IMR-90 (cell line): ENCODE data around the gene ZNF609. TPM values are rescaled to one million over a fixed set of nuclear protein-coding genes. Genes with fewer than 3 reads are reported as not detected.

Experiments
- ATAC-seq: fragments of 200-7000 bp; cut with Tn5 transposase; 2 replicates; pipeline ENCODE4 v1.9.1; 2020; ENCODE audit warnings: low read depth, mild to moderate bottlenecking, moderate library complexity
- BruUV-seq: library from RNA; stranded (reverse); fragments of 400-500 nt; replicated peaks from 2 replicates; lab custom pipeline; 2021; lab: Mats Ljungman, UMichigan
- CTCF ChIA-PET: fragments of 300-600 bp; formaldehyde crosslinking; extraction: SDS; loops from one replicate; lab custom pipeline; 2021; ENCODE audit warnings: antibody characterized with exemption; lab: Yijun Ruan, JAX
- POLR2A ChIA-PET: fragments of 300-600 bp; sonication (Branson Sonifier 250); formaldehyde crosslinking; loops from one replicate; lab custom pipeline; 2022; ENCODE audit warnings: antibody characterized with exemption; ENCODE audit not compliant: unreplicated experiment; lab: Charles Lee
- DNase-seq: peaks from one replicate; pipeline ENCODE4 v3.0.0; 2013
- H2AFZ ChIP-seq: replicated peaks from 2 replicates; pipeline ENCODE3; 2013; ENCODE audit warnings: low read length, mild to moderate bottlenecking; ENCODE audit not compliant: poor library complexity
- H2AK5ac ChIP-seq: 2 replicates; pipeline ENCODE4 v1.6.1; 2013; ENCODE audit warnings: low read depth, low read length, inconsistent platforms
- H2AK9ac ChIP-seq: replicated peaks from 2 replicates; pipeline ENCODE3; 2013; ENCODE audit warnings: mild to moderate bottlenecking, low read depth, low read length, moderate library complexity; ENCODE audit not compliant: poor library complexity
- H2BK120ac ChIP-seq: 2 replicates; pipeline ENCODE4 v1.6.1; 2013; ENCODE audit warnings: low read depth, low read length, inconsistent platforms
- H2BK15ac ChIP-seq: 3 replicates; pipeline ENCODE4 v1.6.1; 2013; ENCODE audit warnings: low read depth, low read length, inconsistent platforms
- H2BK20ac ChIP-seq: 2 replicates; pipeline ENCODE4 v1.6.1; 2013; ENCODE audit warnings: low read depth, mild to moderate bottlenecking, inconsistent platforms, low read length, moderate library complexity
- H2BK5ac ChIP-seq: 2 replicates; pipeline ENCODE4 v1.6.1; 2013; ENCODE audit warnings: mild to moderate bottlenecking, low read depth, low read length, inconsistent platforms; ENCODE audit not compliant: poor library complexity, severe bottlenecking
- H3K14ac ChIP-seq: replicated peaks from 2 replicates; pipeline ENCODE4 v1.6.1; 2013; ENCODE audit warnings: low read depth, low read length, inconsistent platforms
- H3K18ac ChIP-seq: 2 replicates; pipeline ENCODE4 v1.6.1; 2013; ENCODE audit warnings: low read depth, low read length, control low read depth
- H3K23ac ChIP-seq: 2 replicates; pipeline ENCODE4 v1.6.1; 2013; ENCODE audit warnings: low read depth, low read length, inconsistent platforms
- H3K27ac ChIP-seq: 2 replicates; pipeline ENCODE4 v1.5.1; 2013; ENCODE audit warnings: mild to moderate bottlenecking, control low read depth, low read length; ENCODE audit not compliant: insufficient read depth
- H3K27me3 ChIP-seq: 2 replicates; pipeline ENCODE4 v1.6.1; 2013; ENCODE audit warnings: low read length; ENCODE audit not compliant: control insufficient read depth, insufficient read depth
- H3K36me3 ChIP-seq: 2 replicates; pipeline ENCODE4 v1.6.1; 2013; ENCODE audit warnings: low read length, mixed read lengths; ENCODE audit not compliant: control insufficient read depth, insufficient read depth
- H3K4ac ChIP-seq: 2 replicates; pipeline ENCODE4 v1.6.1; 2013; ENCODE audit warnings: low read depth, low read length, inconsistent platforms
- H3K4me1 ChIP-seq: 2 replicates; pipeline ENCODE4 v1.6.1; 2013; ENCODE audit warnings: low read length, mixed read lengths; ENCODE audit not compliant: control insufficient read depth, insufficient read depth
- H3K4me2 ChIP-seq: 2 replicates; pipeline ENCODE4 v1.6.1; 2013; ENCODE audit warnings: low read depth, mild to moderate bottlenecking, control low read depth, low read length, moderate library complexity
- H3K4me3 ChIP-seq: 2 replicates; pipeline ENCODE4 v1.5.1; 2013; ENCODE audit warnings: low read depth, mild to moderate bottlenecking, control low read depth, low read length, moderate library complexity; ENCODE audit not compliant: insufficient read depth
- H3K56ac ChIP-seq: 2 replicates; pipeline ENCODE4 v1.6.1; 2013; ENCODE audit warnings: low read length, inconsistent platforms; ENCODE audit not compliant: insufficient read depth; ENCODE audit errors: extremely low read depth
- H3K79me1 ChIP-seq, 2 experiments: 2 replicates each; pipeline ENCODE4 v1.6.1; 2013; ENCODE audit warnings: low read length in 2 of 2, inconsistent platforms in 1 of 2, low read depth in 1 of 2
- H3K9ac ChIP-seq: 2 replicates; pipeline ENCODE4 v1.6.1; 2013; ENCODE audit warnings: low read depth, low read length, control low read depth
- H3K9me1 ChIP-seq: 2 replicates; pipeline ENCODE4 v1.6.1; 2013; ENCODE audit warnings: low read length, inconsistent platforms; ENCODE audit not compliant: insufficient read depth
- H3K9me3 ChIP-seq: 2 replicates; pipeline ENCODE4 v1.6.1; 2013; ENCODE audit warnings: low read length; ENCODE audit not compliant: control insufficient read depth, insufficient read depth
- H4K20me1 ChIP-seq: 2 replicates; pipeline ENCODE4 v1.6.1; 2013; ENCODE audit warnings: low read length, inconsistent platforms; ENCODE audit not compliant: insufficient read depth
- H4K5ac ChIP-seq: 2 replicates; pipeline ENCODE4 v1.6.1; 2013; ENCODE audit warnings: mild to moderate bottlenecking, low read depth, low read length, control low read depth
- H4K8ac ChIP-seq, 2 experiments: 2 replicates each; pipeline ENCODE4 v1.6.1; 2013; ENCODE audit warnings: low read depth in 2 of 2, low read length in 2 of 2, control low read depth in 1 of 2, inconsistent platforms in 1 of 2
- H4K91ac ChIP-seq: 2 replicates; pipeline ENCODE4 v1.6.1; 2013; ENCODE audit warnings: low read depth, low read length, inconsistent platforms; ENCODE audit not compliant: insufficient read depth
- BHLHE40 ChIP-seq: fragments of 150-350 bp; IDR thresholded peaks from 2 replicates; pipeline ENCODE4 v1.6.1; 2016; ENCODE audit warnings: mild to moderate bottlenecking, low read depth, low read length
- CHD1 ChIP-seq: IDR thresholded peaks from 2 replicates; pipeline ENCODE4 v1.6.1; 2012; ENCODE audit warnings: low read depth, low read length, improper control_type of control experiment
- CTCF ChIP-seq: conservative IDR thresholded peaks from 2 replicates; pipeline ENCODE4 v1.5.1; 2012; ENCODE audit warnings: mild to moderate bottlenecking, low read depth, low read length, improper control_type of control experiment
- FOS ChIP-seq: fragments of 150-350 bp; IDR thresholded peaks from 2 replicates; pipeline ENCODE4 v1.6.1; 2016; ENCODE audit warnings: low read depth, low read length
- MAFK ChIP-seq: IDR thresholded peaks from 2 replicates; pipeline ENCODE4 v1.6.1; 2012; ENCODE audit warnings: low read depth, low read length, improper control_type of control experiment
- RAD21 ChIP-seq: IDR thresholded peaks from 2 replicates; pipeline ENCODE4 v1.6.1; 2012; ENCODE audit warnings: low read length, improper control_type of control experiment
- RFX5 ChIP-seq: IDR thresholded peaks from 2 replicates; pipeline ENCODE4 v1.8.0; 2012; ENCODE audit warnings: low read depth, mild to moderate bottlenecking, low read length, moderate library complexity
- SMC3 ChIP-seq: fragments of 150-350 bp; IDR thresholded peaks from 2 replicates; pipeline ENCODE4 v1.6.1; 2016; ENCODE audit warnings: low read depth, mild to moderate bottlenecking, antibody characterized with exemption, low read length, moderate library complexity
- WGBS, 2 experiments: methylation state at CpG; one replicate each; pipeline versions ENCODE4 v1.1.5 to v1.1.7; 2013; ENCODE audit warnings: missing lambda C conversion rate in 2 of 2; ENCODE audit not compliant: insufficient read length in 1 of 2; ENCODE audit errors: extremely low coverage in 2 of 2; 5-methylcytosine and 5-hydroxymethylcytosine counted together
- dilution Hi-C: fragments of 300-500 bp; cut with HindIII; formaldehyde crosslinking; loops from one replicate; pipeline ENCODE4 v1.14.3; 2018; ENCODE audit warnings: low sequenced_read_pairs; ENCODE audit not compliant: unreplicated experiment
- in situ Hi-C: fragments of 300-500 bp; cut with MboI; formaldehyde crosslinking; loops from 3 replicates; pipeline ENCODE4 v1.14.3; 2019; ENCODE audit warnings: low sequenced_read_pairs, inconsistent platforms, mixed read lengths
- intact Hi-C: fragments of 100-400 bp; cut with micrococcal nuclease; formaldehyde crosslinking; loops from 2 replicates; pipeline ENCODE4 v1.10.0; 2022
- polyA plus RNA-seq, 3 experiments: library from polyadenylated mRNA; depleted of rRNA; stranded (reverse); fragments of >200 nt; gene quantifications; 2 replicates each; pipeline ENCODE4 v1.2.3, GENCODE V29; 2012; ENCODE audit warnings: low replicate concordance in 1 of 3
- total RNA-seq: library from RNA; depleted of rRNA; stranded (reverse); fragments of >200 nt; gene quantifications from 2 replicates; pipeline ENCODE4 v1.2.3, GENCODE V29; 2012
- TF ChIP-seq, protein P1 (sequence below): fragments of 150-350 bp; IDR thresholded peaks from 2 replicates; pipeline ENCODE4 v1.6.1; 2017; ENCODE audit warnings: mild to moderate bottlenecking, antibody characterized with exemption, low read length, low read depth

ZNF609 gene
- total and polyA plus RNA-seq, 2 of the 4 experiments (the other 2 are of a cell fraction) = 10.4 to 12.5 TPM

GRCh38 chr15:64686130-64686735 is 225.9 kb downstream of the ZNF609 start:
- Histone ChIP-seq H3K79me1 (peaks cover 22 to 39% of the 10 kb centered on the region in 2 experiments), H3K9ac (no peak overlapping the region), H2BK15ac (no peak overlapping the region), H3K4me3 (no peak overlapping the region), H3K56ac (no peak overlapping the region), H3K4me2 (no peak overlapping the region), H3K4me1 (no peaks in the 10 kb centered on the region), H3K14ac (no peak overlapping the region), H2BK20ac (no peak overlapping the region), H2AFZ (no peak overlapping the region), H3K9me3 (no peaks in the 10 kb centered on the region), H3K18ac (no peak overlapping the region), H2BK5ac (no peak overlapping the region), H3K27ac (no peak overlapping the region), H4K20me1 (peaks cover 4% of the 10 kb centered on the region; the same call in 1 of the 2 replicates), H3K9me1 (no peaks in the 10 kb centered on the region), H2AK9ac (no peak overlapping the region), H3K36me3 (peaks cover 74% of the 10 kb centered on the region), H2BK120ac (no peak overlapping the region), H3K23ac (no peak overlapping the region), H3K27me3 (no peaks in the 10 kb centered on the region), H4K5ac (no peak overlapping the region), H4K8ac (0 out of 4 replicates have a peak overlapping the region, but pooled peaks of 1 of the 2 experiments have one; percentile 17), H2AK5ac (no peak overlapping the region), H3K4ac (no peak overlapping the region), H4K91ac (no peak overlapping the region)
- dilution Hi-C loops (no loop called here), in situ Hi-C loops (no loop called here), intact Hi-C loops (loop anchor here (1.0 to 2.0 kb wide), 2 partner anchors 42 to 125 kb away; no protein-coding TSS in a partner anchor)
- no TSS peak for BruUV-seq
- ChIA-PET CTCF (interaction anchor here (0.6 to 1.9 kb wide), 4 partner anchors 15 to 256 kb away, joined by 3 to 16 read pairs (median 4); no protein-coding TSS in a partner anchor), POLR2A (interaction anchor here (0.6 kb wide), 1 partner anchor 34 kb away, joined by 4 read pairs; no protein-coding TSS in a partner anchor)
- WGBS, 2 experiments = 37% methylated on average over 3 of the region's 10 CpGs; no CpG with 5 or more reads in 1 of the 2 experiments
- TF ChIP-seq MAFK (no peak), SMC3 (peak; percentile 68), BHLHE40 (no peak), RAD21 (peak; percentile 87), FOS (no peak), CTCF (peak; percentile 84), RFX5 (no peak), CHD1 (no peak; the same call in 1 of the 2 replicates)
- TF ChIP-seq, protein P1, sequence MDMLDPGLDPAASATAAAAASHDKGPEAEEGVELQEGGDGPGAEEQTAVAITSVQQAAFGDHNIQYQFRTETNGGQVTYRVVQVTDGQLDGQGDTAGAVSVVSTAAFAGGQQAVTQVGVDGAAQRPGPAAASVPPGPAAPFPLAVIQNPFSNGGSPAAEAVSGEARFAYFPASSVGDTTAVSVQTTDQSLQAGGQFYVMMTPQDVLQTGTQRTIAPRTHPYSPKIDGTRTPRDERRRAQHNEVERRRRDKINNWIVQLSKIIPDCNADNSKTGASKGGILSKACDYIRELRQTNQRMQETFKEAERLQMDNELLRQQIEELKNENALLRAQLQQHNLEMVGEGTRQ = no peak
- ATAC-seq = peak; percentile 33; the same call in 1 of the 2 replicates
- DNase-seq = peak; percentile 63
